Renal cortex interstitium (tissue), 15 donors: Measurements from ENCODE around the gene RTN4. TPM values are rescaled to one million over a fixed set of nuclear protein-coding genes. Genes with fewer than 3 reads are reported as not detected.
A peak's percentile ranks its signal among the peaks of the same experiment; 100 is the strongest.
"Not testable (repeated sequence)": the region's sequence is repeated elsewhere in the genome, so short reads cannot be mapped to it uniquely, and the experiment has no call there.

Experiments used
- DNase-seq, 11 donors: peaks; one replicate each; pipeline ENCODE4 v3.0.0-alpha.2; 2013; ENCODE audit warnings: low read depth in 9 of 11, low spot score in 4 of 11; ENCODE audit errors: extremely low read depth in 1 of 11
- long read RNA-seq, 16 experiments: transcript quantifications; one replicate each; lab custom pipeline, GENCODE V29; 2026
- polyA plus RNA-seq, 3 donors: library from polyadenylated mRNA; unstranded; fragments of 120-200 nt; gene quantifications; one replicate each; pipeline ENCODE4 v1.2.1, GENCODE V29; 2013; ENCODE audit not compliant: insufficient read length in 3 of 3

Gene RTN4
- 100 to 1,000 TPM; 316 to 360 (median 352) TPM for polyA plus RNA-seq
- long read RNA-seq, donor 1, transcript RTN4-205 (7 exons, 1,898 nt), result minor isoform, 23 of 4,510 reads
- long read RNA-seq, donor 1, transcript RTN4-215 (2 exons, 860 nt), result minor isoform, 13 of 4,510 reads
- long read RNA-seq, donor 1, transcript RTN4-204 (8 exons, 2,390 nt), result minor isoform, 6 of 4,510 reads
- long read RNA-seq, donor 1, transcript RTN4-201 (7 exons, 2,333 nt), result major isoform, 38 of 4,510 reads
- long read RNA-seq, donor 1, partial matches to known transcripts, result 1,998 of 4,510 reads
- long read RNA-seq, donor 1, other reads (novel, unspliced or antisense), result 2,429 of 4,510 reads
- long read RNA-seq, donor 2, transcript RTN4-204 (8 exons, 2,390 nt), result minor isoform, 6 of 108 reads
- long read RNA-seq, donor 2, transcript RTN4-201 (7 exons, 2,333 nt), result major isoform, 43 of 108 reads
- long read RNA-seq, donor 2, transcript RTN4-205 (7 exons, 1,898 nt), result minor isoform, 28 of 108 reads
- long read RNA-seq, donor 2, transcript RTN4-215 (2 exons, 860 nt), result minor isoform, 14 of 108 reads
- long read RNA-seq, donor 2, partial matches to known transcripts, result 15 of 108 reads
- long read RNA-seq, donor 2, other reads (novel, unspliced or antisense), result 0 of 108 reads
- long read RNA-seq, donor 3, transcript RTN4-205 (7 exons, 1,898 nt), result minor isoform, 77 of 199 reads
- long read RNA-seq, donor 3, transcript RTN4-215 (2 exons, 860 nt), result minor isoform, 13 of 199 reads
- long read RNA-seq, donor 3, transcript RTN4-201 (7 exons, 2,333 nt), result major isoform, 89 of 199 reads
- long read RNA-seq, donor 3, transcript RTN4-213 (3 exons, 832 nt), result minor isoform, 5 of 199 reads
- long read RNA-seq, donor 3, partial matches to known transcripts, result 13 of 199 reads
- long read RNA-seq, donor 3, other reads (novel, unspliced or antisense), result 0 of 199 reads
- long read RNA-seq, donor 4, transcript RTN4-201 (7 exons, 2,333 nt), result major isoform, 53 of 112 reads
- long read RNA-seq, donor 4, transcript RTN4-205 (7 exons, 1,898 nt), result minor isoform, 42 of 112 reads
- long read RNA-seq, donor 4, transcript RTN4-204 (8 exons, 2,390 nt), result minor isoform, 5 of 112 reads
- long read RNA-seq, donor 4, transcript RTN4-215 (2 exons, 860 nt), result minor isoform, 5 of 112 reads
- long read RNA-seq, donor 4, partial matches to known transcripts, result 5 of 112 reads
- long read RNA-seq, donor 4, other reads (novel, unspliced or antisense), result 0 of 112 reads
- long read RNA-seq, donor 5, result 0 reads
- long read RNA-seq, donor 6, transcript RTN4-205 (7 exons, 1,898 nt), result minor isoform, 24 of 105 reads
- long read RNA-seq, donor 6, transcript RTN4-215 (2 exons, 860 nt), result minor isoform, 10 of 105 reads
- long read RNA-seq, donor 6, transcript RTN4-201 (7 exons, 2,333 nt), result major isoform, 49 of 105 reads
- long read RNA-seq, donor 6, transcript RTN4-213 (3 exons, 832 nt), result minor isoform, 6 of 105 reads
- long read RNA-seq, donor 6, partial matches to known transcripts, result 13 of 105 reads
- long read RNA-seq, donor 6, other reads (novel, unspliced or antisense), result 0 of 105 reads
- long read RNA-seq, donor 7, transcript RTN4-205 (7 exons, 1,898 nt), result minor isoform, 43 of 123 reads
- long read RNA-seq, donor 7, transcript RTN4-215 (2 exons, 860 nt), result minor isoform, 11 of 123 reads
- long read RNA-seq, donor 7, transcript RTN4-201 (7 exons, 2,333 nt), result major isoform, 48 of 123 reads
- long read RNA-seq, donor 7, partial matches to known transcripts, result 16 of 123 reads
- long read RNA-seq, donor 7, other reads (novel, unspliced or antisense), result 0 of 123 reads
- long read RNA-seq, donor 8, full-length matches to known transcripts, result 211 of 238 reads
- long read RNA-seq, donor 8, partial matches to known transcripts, result 27 of 238 reads
- long read RNA-seq, donor 8, other reads (novel, unspliced or antisense), result 0 of 238 reads
- long read RNA-seq, donor 9, full-length matches to known transcripts, result 89 of 99 reads
- long read RNA-seq, donor 9, partial matches to known transcripts, result 10 of 99 reads
- long read RNA-seq, donor 9, other reads (novel, unspliced or antisense), result 0 of 99 reads
- long read RNA-seq, donor 10, transcript RTN4-201 (7 exons, 2,333 nt), result major isoform, 54 of 125 reads
- long read RNA-seq, donor 10, transcript RTN4-205 (7 exons, 1,898 nt), result minor isoform, 45 of 125 reads
- long read RNA-seq, donor 10, partial matches to known transcripts, result 20 of 125 reads
- long read RNA-seq, donor 10, other reads (novel, unspliced or antisense), result 0 of 125 reads
- long read RNA-seq, donor 11, transcript RTN4-215 (2 exons, 860 nt), result minor isoform, 5 of 71 reads
- long read RNA-seq, donor 11, transcript RTN4-205 (7 exons, 1,898 nt), result minor isoform, 24 of 71 reads
- long read RNA-seq, donor 11, transcript RTN4-201 (7 exons, 2,333 nt), result major isoform, 38 of 71 reads
- long read RNA-seq, donor 11, partial matches to known transcripts, result 0 of 71 reads
- long read RNA-seq, donor 11, other reads (novel, unspliced or antisense), result 0 of 71 reads
- long read RNA-seq, donor 12, transcript RTN4-205 (7 exons, 1,898 nt), result minor isoform, 13 of 50 reads
- long read RNA-seq, donor 12, transcript RTN4-201 (7 exons, 2,333 nt), result major isoform, 22 of 50 reads
- long read RNA-seq, donor 12, transcript RTN4-215 (2 exons, 860 nt), result minor isoform, 6 of 50 reads
- long read RNA-seq, donor 12, partial matches to known transcripts, result 5 of 50 reads
- long read RNA-seq, donor 12, other reads (novel, unspliced or antisense), result 0 of 50 reads
- long read RNA-seq, donor 13, transcript RTN4-205 (7 exons, 1,898 nt), result minor isoform, 67 of 222 reads
- long read RNA-seq, donor 13, transcript RTN4-215 (2 exons, 860 nt), result minor isoform, 19 of 222 reads
- long read RNA-seq, donor 13, transcript RTN4-204 (8 exons, 2,390 nt), result minor isoform, 10 of 222 reads
- long read RNA-seq, donor 13, transcript RTN4-201 (7 exons, 2,333 nt), result major isoform, 87 of 222 reads
- long read RNA-seq, donor 13, partial matches to known transcripts, result 35 of 222 reads
- long read RNA-seq, donor 13, other reads (novel, unspliced or antisense), result 0 of 222 reads
- long read RNA-seq, donor 14, transcript RTN4-201 (7 exons, 2,333 nt), result major isoform, 45 of 81 reads
- long read RNA-seq, donor 14, transcript RTN4-205 (7 exons, 1,898 nt), result minor isoform, 21 of 81 reads
- long read RNA-seq, donor 14, partial matches to known transcripts, result 10 of 81 reads
- long read RNA-seq, donor 14, other reads (novel, unspliced or antisense), result 0 of 81 reads
- long read RNA-seq, donor 15, transcript RTN4-201 (7 exons, 2,333 nt), result major isoform, 24 of 53 reads
- long read RNA-seq, donor 15, transcript RTN4-205 (7 exons, 1,898 nt), result minor isoform, 23 of 53 reads
- long read RNA-seq, donor 15, partial matches to known transcripts, result 0 of 53 reads
- long read RNA-seq, donor 15, other reads (novel, unspliced or antisense), result 0 of 53 reads
- long read RNA-seq, donor 16, transcript RTN4-213 (3 exons, 832 nt), result minor isoform, 10 of 406 reads
- long read RNA-seq, donor 16, transcript RTN4-215 (2 exons, 860 nt), result minor isoform, 13 of 406 reads
- long read RNA-seq, donor 16, transcript RTN4-201 (7 exons, 2,333 nt), result major isoform, 118 of 406 reads
- long read RNA-seq, donor 16, transcript RTN4-205 (7 exons, 1,898 nt), result minor isoform, 83 of 406 reads
- long read RNA-seq, donor 16, partial matches to known transcripts, result 173 of 406 reads
- long read RNA-seq, donor 16, other reads (novel, unspliced or antisense), result 0 of 406 reads

- DNase-seq, result peak; percentile 93 to 98 (median 96)
Observed at GRCh38 chr2:55050100-55050994, at the start of gene RTN4. Gene RTN4 (minus strand): TSS chr2:55050451. CDS start chr2:55050300, 151 bp downstream.

GRCh38 chr2:55099493-55099877 is 49.2 kb upstream of the RTN4 start:
- DNase-seq, result no peak

- no peak for DNase-seq
Observed at GRCh38 chr2:55097461-55098410, 47.5 kb upstream of the RTN4 start.

- DNase-seq, result no peak
Observed at GRCh38 chr2:55097082-55097460, 46.8 kb upstream of the RTN4 start.

- DNase-seq, result no peak
Observed at GRCh38 chr2:55096586-55096985, 46.3 kb upstream of the RTN4 start.

- no peak for DNase-seq
Observed at GRCh38 chr2:55093381-55093780, 43.1 kb upstream of the RTN4 start.

- no peak for DNase-seq
Observed at GRCh38 chr2:55092439-55092838, 42.2 kb upstream of the RTN4 start.

- not testable (repeated sequence) for DNase-seq
Observed at GRCh38 chr2:55091681-55092080, 41.4 kb upstream of the RTN4 start.

GRCh38 chr2:55090702-55091101 is 40.5 kb upstream of the RTN4 start:
- no peak for DNase-seq

- DNase-seq, result no peak
Observed at GRCh38 chr2:55089726-55090125, 39.5 kb upstream of the RTN4 start.

- no peak for DNase-seq
Observed at GRCh38 chr2:55088400-55088799, 38.1 kb upstream of the RTN4 start.

- no peak for DNase-seq
Observed at GRCh38 chr2:55087936-55088335, 37.7 kb upstream of the RTN4 start.
